Activated naive CD4-positive, alpha-beta T cell treated with anti-CD3 and anti-CD28 coated beads, Interleukin-2, amount 10 ng/mL, durations not matched to agents 7 days and 5 days (primary cell): ENCODE results near the gene PAFAH1B2.
"Not testable (repeated sequence)": the region's sequence is repeated elsewhere in the genome, so short reads cannot be mapped to it uniquely, and the experiment has no call there.

Experiments used
- CTCF ChIA-PET: fragments of 350-600 bp; sonication (Branson Sonifier 250); formaldehyde crosslinking; loops from one replicate; lab custom pipeline; 2021; ENCODE audit warnings: antibody characterized with exemption; lab: Charles Lee
- DNase-seq: peaks from one replicate; pipeline ENCODE4 v3.0.0-alpha.2; 2020
- H3K27ac Mint-ChIP-seq: one replicate; pipeline ENCODE4 v1.8.0; 2021; ENCODE audit warnings: mild to moderate bottlenecking, moderate library complexity, mixed read lengths
- H3K27me3 Mint-ChIP-seq: one replicate; pipeline ENCODE4 v1.8.0; 2021; ENCODE audit warnings: mild to moderate bottlenecking, mixed read lengths
- H3K36me3 Mint-ChIP-seq: one replicate; pipeline ENCODE4 v1.8.0; 2021; ENCODE audit warnings: mixed read lengths
- H3K4me1 Mint-ChIP-seq: one replicate; pipeline ENCODE4 v1.8.0; 2021; ENCODE audit warnings: mixed read lengths
- H3K4me3 Mint-ChIP-seq: one replicate; pipeline ENCODE4 v1.8.0; 2021; ENCODE audit warnings: mild to moderate bottlenecking, moderate library complexity, mixed read lengths
- H3K9me3 Mint-ChIP-seq: one replicate; pipeline ENCODE4 v1.8.0; 2021; ENCODE audit warnings: mixed read lengths

Gene PAFAH1B2

DNA sequence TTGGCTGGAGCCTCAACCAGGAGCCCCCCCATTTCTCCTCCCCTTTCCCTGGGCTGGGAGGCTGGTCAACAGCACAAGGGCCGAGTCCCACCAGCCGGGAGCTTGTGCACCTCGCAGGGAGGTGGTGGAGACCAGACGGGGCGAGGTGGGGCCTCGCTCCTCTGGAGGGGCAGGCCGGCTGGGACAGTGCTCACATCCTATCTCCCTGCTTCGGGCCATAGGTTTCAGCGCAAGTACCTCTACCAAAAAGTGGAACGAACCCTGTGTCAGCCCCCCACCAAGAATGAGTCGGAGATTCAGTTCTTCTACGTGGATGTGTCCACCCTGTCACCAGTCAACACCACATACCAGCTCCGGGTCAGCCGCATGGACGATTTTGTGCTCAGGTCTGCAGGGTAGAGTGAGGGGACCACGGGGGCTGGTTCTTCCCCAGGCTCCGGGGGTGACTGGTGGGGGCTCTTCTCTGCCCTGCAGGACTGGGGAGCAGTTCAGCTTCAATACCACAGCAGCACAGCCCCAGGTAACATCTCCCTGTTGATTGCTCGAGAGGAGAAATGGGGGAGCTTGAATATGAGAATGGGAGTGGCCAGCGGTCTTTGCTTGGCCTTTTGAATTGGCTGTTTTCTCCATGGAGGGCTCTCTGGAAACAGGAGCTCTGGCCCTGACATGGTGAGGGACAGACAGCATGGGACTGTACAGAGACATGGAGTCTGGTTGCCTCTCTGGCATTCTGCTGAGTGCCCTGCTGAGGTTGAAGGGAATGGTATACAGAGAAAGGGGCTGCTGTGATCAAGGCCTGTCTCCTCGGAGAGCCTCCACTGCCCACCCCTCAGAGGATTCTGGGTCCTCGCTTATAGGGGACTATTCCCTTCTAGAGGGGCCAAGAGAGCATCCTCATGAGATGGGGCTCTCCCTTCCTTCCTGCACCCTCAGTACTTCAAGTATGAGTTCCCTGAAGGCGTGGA lies 37.8 kb downstream of the PAFAH1B2 start:
- no peak for DNase-seq
- no peaks in the 10 kb centered on the region for H3K9me3 Mint-ChIP-seq
- no peak overlapping the region for H3K4me3 Mint-ChIP-seq
- H3K36me3 Mint-ChIP-seq: peaks cover 2% of the 10 kb centered on the region
- CTCF ChIA-PET: interaction anchor here (0.6 to 6.1 kb wide), 12 partner anchors 10 to 429 kb away, joined by 3 to 111 read pairs (median 6); partner anchors contain the start of gene ZPR1
- H3K27ac Mint-ChIP-seq: no peak overlapping the region
- peaks cover 30% of the 10 kb centered on the region for H3K4me1 Mint-ChIP-seq
- H3K27me3 Mint-ChIP-seq: no peaks in the 10 kb centered on the region

DNA sequence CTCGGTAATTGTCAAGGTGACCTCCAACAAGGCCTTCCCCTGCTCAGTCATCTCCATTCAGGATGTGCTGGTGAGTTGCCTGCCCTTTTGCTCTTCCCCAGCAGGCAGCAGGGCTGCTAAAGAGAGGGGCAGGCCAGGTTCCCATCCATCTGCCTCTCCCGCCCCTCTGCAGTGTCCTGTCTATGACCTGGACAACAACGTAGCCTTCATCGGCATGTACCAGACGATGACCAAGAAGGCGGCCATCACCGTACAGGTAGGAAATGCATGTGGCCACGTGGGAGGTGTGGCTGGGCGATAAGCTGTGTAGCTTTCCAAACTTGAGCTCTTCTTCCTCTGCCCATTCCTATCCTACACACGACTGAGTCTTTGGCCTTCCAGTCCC lies 38.5 kb downstream of the PAFAH1B2 start:
- peaks cover 30% of the 10 kb centered on the region for H3K4me1 Mint-ChIP-seq
- H3K27ac Mint-ChIP-seq: peak overlapping the region; percentile 9
- peaks cover 2% of the 10 kb centered on the region for H3K36me3 Mint-ChIP-seq
- no peaks in the 10 kb centered on the region for H3K27me3 Mint-ChIP-seq
- no peaks in the 10 kb centered on the region for H3K9me3 Mint-ChIP-seq
- DNase-seq: no peak
- no peak overlapping the region for H3K4me3 Mint-ChIP-seq
- CTCF ChIA-PET: interaction anchor here (2.5 to 6.1 kb wide), 2 partner anchors 10 to 43 kb away, joined by 17 to 111 read pairs; no protein-coding TSS in a partner anchor

DNA sequence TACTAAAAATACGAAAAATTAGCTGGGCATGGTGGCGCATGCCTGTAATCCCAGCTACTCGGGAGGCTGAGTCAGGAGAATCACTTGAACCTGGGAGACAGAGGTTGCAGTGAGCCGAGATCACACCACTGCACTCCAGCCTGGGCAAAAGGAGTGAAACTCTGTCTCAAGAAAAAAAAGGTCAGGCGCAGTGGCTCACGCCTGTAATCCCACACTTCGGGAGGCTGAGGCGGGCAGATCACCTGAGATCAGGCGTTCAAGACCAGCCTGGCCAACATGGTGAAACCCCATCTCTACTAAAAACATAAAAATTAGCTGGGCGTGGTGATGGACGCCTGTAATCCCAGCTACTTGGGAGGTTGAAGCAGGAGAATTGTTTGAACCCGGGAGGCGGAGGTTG lies 39.1 kb downstream of the PAFAH1B2 start:
- H3K36me3 Mint-ChIP-seq, H3K27me3 Mint-ChIP-seq, H3K4me3 Mint-ChIP-seq, H3K9me3 Mint-ChIP-seq, DNase-seq, H3K27ac Mint-ChIP-seq: not testable (repeated sequence)
- H3K4me1 Mint-ChIP-seq: peaks cover 24% of the 10 kb centered on the region
- CTCF ChIA-PET: interaction anchor here (6.1 kb wide), 1 partner anchor 43 kb away, joined by 111 read pairs; no protein-coding TSS in a partner anchor

DNA sequence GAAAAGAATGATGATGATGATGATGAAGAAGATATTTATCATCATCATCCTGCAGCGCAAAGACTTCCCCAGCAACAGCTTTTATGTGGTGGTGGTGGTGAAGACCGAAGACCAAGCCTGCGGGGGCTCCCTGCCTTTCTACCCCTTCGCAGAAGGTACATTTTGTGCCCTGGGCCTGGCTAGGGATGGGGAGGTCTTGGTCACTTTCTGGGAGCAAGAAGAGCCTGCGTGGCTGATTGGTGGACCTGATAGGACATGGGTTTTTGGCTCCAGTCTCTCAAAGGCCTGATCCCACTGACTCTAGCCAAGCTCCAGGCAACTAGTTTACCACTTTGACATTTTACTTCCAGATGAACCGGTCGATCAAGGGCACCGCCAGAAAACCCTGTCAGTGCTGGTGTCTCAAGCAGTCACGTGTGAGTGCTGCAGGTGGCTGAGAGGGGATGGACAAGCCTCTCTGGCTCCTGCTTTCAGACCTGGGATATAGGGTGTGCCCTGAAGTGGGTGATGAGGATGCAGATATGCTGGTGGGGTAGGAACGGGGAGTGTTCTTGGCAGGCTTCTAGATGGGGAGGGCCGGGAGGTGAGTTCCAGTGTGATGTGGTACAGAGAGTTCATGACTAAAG lies 39.8 kb downstream of the PAFAH1B2 start:
- Mint-ChIP-seq H3K4me1 (peaks cover 20% of the 10 kb centered on the region), H3K36me3 (peaks cover 2% of the 10 kb centered on the region), H3K27me3 (no peaks in the 10 kb centered on the region), H3K27ac (no peak overlapping the region), H3K4me3 (no peak overlapping the region), H3K9me3 (no peaks in the 10 kb centered on the region)
- CTCF ChIA-PET: no interaction called here
- DNase-seq: no peak

DNA sequence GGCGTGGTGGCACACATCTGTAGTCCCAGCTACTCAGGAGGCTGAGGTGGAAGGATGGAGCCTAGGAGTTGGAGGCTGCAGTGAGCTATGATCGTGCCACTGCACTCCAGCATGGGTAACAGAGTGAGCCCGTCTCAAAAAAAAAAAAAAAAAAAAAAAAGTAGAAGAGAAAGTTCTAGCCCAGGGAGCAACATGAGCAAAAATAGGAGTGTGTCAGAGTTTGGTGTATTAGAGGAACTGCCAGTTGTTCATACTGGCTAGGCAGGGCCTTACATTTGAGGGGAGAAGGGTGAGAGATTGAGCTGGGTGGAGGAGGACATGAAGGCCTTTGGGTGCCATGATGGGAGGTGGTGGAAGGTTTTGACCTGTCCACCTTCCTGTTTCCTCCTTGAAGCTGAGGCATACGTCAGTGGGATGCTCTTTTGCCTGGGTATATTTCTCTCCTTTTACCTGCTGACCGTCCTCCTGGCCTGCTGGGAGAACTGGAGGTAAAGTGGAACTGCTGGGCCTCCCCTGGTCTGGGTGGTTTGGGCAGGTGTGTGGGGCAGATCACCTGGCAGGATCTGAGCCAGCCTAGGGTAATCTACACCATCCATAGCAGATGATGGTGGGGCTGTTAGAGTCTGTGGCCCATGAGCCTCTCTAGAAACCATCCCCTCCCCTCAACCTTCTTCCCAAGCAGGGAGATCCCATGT lies 41.8 kb downstream of the PAFAH1B2 start:
- Mint-ChIP-seq H3K36me3 (peaks cover 4% of the 10 kb centered on the region), H3K27me3 (no peaks in the 10 kb centered on the region), H3K9me3 (no peaks in the 10 kb centered on the region), H3K27ac (no peak overlapping the region), H3K4me1 (peaks cover 5% of the 10 kb centered on the region), H3K4me3 (no peak overlapping the region)
- no peak for DNase-seq
- CTCF ChIA-PET: no interaction called here

DNA sequence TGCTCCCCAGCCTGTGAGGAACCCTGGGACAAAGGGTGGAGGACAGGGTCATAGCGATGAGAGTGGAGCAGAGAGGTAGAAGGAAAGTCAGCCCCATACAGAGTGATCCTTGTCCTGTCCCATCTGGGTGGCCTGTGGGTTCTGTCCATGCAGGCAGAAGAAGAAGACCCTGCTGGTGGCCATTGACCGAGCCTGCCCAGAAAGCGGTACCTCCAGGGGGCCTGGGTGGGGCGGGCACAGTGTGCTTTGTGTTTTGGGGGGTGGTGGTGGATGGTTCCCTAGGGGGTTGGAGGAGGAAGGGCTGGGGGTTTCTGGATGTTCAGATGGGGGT lies 42.3 kb downstream of the PAFAH1B2 start:
- Mint-ChIP-seq H3K4me3 (no peak overlapping the region), H3K27ac (no peak overlapping the region), H3K4me1 (no peaks in the 10 kb centered on the region), H3K36me3 (peaks cover 4% of the 10 kb centered on the region), H3K9me3 (no peaks in the 10 kb centered on the region), H3K27me3 (no peaks in the 10 kb centered on the region)
- DNase-seq: no peak
- CTCF ChIA-PET: no interaction called here

DNA sequence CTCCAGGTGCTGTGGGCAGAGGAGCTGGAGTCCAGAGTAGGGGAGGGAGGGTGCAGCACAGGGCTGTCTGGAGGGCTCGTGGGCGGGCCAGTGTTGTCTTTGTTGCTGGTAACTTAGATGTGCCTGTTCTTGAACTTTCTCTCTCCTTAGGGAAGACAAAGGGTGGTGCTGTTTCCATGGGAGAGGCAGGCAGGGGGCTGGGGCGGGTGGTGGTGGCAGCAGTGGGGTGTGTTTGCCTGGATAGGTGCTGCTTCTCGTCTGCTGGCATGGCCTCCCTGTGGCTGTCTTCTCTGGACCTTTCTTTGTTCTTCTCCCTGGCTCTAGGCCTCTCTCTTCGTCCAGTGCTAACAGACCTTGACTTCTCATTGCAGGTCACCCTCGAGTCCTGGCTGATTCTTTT lies 42.9 kb downstream of the PAFAH1B2 start:
- no peaks in the 10 kb centered on the region for H3K9me3 Mint-ChIP-seq
- no peaks in the 10 kb centered on the region for H3K27me3 Mint-ChIP-seq
- no peak overlapping the region for H3K4me3 Mint-ChIP-seq
- H3K4me1 Mint-ChIP-seq: peaks cover 2% of the 10 kb centered on the region
- DNase-seq: no peak
- CTCF ChIA-PET: no interaction called here
- H3K27ac Mint-ChIP-seq: no peak overlapping the region
- peaks cover 4% of the 10 kb centered on the region for H3K36me3 Mint-ChIP-seq

DNA sequence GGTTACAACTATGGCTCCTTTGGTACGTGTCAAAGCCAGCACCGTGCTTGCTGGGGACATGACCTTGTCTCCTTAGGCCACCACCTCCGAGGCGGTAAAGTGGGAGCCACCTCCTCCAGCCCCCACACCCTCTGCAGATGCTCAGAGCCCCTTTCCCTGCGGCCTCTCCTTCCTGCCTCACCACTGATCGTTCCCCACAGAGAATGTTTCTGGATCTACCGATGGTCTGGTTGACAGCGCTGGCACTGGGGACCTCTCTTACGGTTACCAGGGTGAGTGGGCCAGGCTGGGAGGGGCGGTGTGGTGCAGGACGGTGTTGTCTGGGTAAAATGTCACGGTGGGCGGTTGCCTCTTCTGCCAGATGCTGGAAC lies 43.3 kb downstream of the PAFAH1B2 start:
- no peak for DNase-seq
- Mint-ChIP-seq H3K27ac (peak overlapping the region; percentile 5), H3K36me3 (peaks cover 4% of the 10 kb centered on the region), H3K27me3 (no peaks in the 10 kb centered on the region), H3K4me3 (no peak overlapping the region), H3K9me3 (no peaks in the 10 kb centered on the region), H3K4me1 (peaks cover 5% of the 10 kb centered on the region)
- CTCF ChIA-PET: no interaction called here

DNA sequence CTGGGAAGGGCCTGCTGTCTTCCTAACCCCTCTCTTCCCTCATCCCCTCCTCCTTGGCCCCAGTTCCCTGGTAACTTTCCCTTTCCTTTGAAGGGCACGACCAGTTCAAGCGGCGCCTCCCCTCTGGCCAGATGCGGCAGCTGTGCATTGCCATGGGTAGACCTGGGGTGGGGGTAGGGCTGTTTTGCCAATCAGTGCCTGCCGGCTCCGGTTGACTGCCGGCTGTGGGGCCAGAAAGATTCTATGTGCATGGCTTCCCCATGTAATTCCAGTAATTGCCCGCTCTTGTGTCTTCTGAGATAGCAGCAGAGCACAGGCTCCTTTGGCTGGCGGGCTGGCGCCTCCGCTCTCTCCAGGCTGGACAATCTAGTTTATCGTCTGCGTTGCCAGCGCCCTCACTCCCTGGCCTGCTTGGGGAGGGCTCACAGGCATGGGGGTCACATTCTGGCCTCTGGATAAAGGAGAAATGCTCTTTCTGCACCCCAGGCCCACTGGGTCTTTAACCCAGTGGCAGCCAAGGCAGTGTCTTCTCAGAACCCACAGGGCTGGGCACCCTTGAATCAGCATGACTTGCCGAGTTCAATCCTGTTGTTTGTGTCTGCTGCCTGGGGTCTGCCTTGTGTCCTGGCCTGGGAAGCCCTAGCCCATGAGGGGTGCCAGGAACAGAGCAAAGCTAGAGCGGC lies 43.9 kb downstream of the PAFAH1B2 start:
- Mint-ChIP-seq H3K4me3 (no peak overlapping the region), H3K27ac (no peak overlapping the region), H3K9me3 (no peaks in the 10 kb centered on the region), H3K36me3 (peaks cover 2% of the 10 kb centered on the region), H3K4me1 (peaks cover 7% of the 10 kb centered on the region), H3K27me3 (no peaks in the 10 kb centered on the region)
- CTCF ChIA-PET: no interaction called here
- no peak for DNase-seq

DNA sequence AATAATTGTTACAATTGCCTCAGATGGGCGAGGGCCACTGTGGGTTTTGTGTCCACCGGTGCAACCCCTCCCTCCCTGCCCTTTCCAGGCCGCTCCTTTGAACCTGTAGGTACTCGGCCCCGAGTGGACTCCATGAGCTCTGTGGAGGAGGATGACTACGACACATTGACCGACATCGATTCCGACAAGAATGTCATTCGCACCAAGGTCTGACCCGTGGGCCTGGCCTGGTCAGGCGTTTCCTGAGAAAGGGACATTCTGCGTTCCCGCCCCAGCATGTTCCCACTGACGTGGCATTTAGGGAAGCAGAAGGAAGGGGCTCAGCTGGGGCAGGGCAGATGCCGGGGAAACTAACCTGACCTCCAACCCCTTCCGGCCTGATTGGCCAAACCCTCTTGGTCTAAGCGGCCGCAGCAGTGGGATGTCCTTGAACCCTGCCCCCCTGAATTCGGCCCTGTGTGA lies 44.6 kb downstream of the PAFAH1B2 start:
- Mint-ChIP-seq H3K4me1 (peaks cover 9% of the 10 kb centered on the region), H3K27ac (no peak overlapping the region), H3K9me3 (no peaks in the 10 kb centered on the region), H3K36me3 (peaks cover 2% of the 10 kb centered on the region), H3K4me3 (no peak overlapping the region), H3K27me3 (no peaks in the 10 kb centered on the region)
- CTCF ChIA-PET: no interaction called here
- no peak for DNase-seq

DNA sequence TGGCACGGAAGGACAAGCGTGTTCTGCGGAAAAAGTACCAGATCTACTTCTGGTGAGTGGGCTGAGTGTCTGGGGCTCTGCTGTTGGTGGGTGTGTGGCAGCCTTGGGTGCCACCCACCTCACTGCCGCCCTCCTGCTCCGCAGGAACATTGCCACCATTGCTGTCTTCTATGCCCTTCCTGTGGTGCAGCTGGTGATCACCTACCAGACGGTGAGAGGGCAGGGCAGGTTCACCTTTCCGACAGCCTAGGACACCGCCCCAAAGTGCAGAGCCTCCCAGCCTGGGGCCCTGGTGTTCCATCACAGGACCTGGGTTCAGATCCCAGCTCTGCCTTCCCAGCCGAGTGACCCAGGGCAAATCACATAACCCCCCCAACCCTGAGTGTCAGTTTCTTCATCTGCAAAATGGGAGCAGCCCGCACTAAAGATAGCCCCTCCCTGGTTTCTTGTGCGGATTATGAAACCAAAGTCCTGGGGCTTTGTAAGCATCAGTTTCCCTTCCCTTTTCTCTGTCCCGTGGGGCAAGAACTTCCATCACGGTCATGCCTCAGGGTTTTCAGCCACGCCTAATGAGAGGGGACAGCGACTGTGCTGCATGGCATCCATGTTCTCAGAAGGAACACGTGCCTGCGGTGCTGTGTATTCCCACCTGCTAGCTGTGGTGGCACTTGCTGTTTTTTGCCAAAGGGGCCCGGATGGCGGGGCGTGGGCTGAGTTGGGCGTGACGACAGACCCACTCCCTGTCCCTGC lies 45.3 kb downstream of the PAFAH1B2 start:
- Mint-ChIP-seq H3K9me3 (no peaks in the 10 kb centered on the region), H3K4me1 (peaks cover 9% of the 10 kb centered on the region), H3K27ac (no peak overlapping the region), H3K36me3 (peaks cover 2% of the 10 kb centered on the region), H3K4me3 (no peak overlapping the region), H3K27me3 (no peaks in the 10 kb centered on the region)
- CTCF ChIA-PET: no interaction called here
- no peak for DNase-seq

DNA sequence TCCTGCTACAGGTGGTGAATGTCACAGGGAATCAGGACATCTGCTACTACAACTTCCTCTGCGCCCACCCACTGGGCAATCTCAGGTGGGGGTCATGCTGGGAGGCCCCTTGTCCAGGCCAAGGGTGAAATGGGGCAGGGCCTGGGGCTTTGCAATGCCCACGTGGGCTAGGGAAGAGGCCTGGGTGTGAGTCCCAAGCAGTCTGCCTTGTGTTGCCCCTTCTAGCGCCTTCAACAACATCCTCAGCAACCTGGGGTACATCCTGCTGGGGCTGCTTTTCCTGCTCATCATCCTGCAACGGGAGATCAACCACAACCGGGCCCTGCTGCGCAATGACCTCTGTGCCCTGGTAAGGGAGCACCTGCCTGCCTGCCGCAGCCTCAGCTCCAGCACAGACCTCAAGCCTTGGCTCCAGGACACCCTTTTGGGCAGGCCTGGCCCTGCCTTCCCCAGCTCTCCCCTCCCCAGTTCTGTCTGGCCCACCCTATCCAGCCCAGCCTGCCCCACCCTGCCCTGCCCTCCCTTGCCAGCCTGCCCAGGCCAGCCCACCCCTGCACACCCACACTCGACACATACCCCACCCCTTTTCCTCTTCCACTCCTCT lies 46.0 kb downstream of the PAFAH1B2 start:
- Mint-ChIP-seq H3K36me3 (peaks cover 2% of the 10 kb centered on the region), H3K27ac (no peak overlapping the region), H3K27me3 (no peaks in the 10 kb centered on the region), H3K4me1 (peaks cover 9% of the 10 kb centered on the region), H3K9me3 (no peaks in the 10 kb centered on the region), H3K4me3 (no peak overlapping the region)
- DNase-seq: no peak
- CTCF ChIA-PET: interaction anchor here (3.0 kb wide), 1 partner anchor 9 kb away, joined by 14 read pairs; no protein-coding TSS in a partner anchor
